ENCODE data around the gene ATP9B.

DNA sequence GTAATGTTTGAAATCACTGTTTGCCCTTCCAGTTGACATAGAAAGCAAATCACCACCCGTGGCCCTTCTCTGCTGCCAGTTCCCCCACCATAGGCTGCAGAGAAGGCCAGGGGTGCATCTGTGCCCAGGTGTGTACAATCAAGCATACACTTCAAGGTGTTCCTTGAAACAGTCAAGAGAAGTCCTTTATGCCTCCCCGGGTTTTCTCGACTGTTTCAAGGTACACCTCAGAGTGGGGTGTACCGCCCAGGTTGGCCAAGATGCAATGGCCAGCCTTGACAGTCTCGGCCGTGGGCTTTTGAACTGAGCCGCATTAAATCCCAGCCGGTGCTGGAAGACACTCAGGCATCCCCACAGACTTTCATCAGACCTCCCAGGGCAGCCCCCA is 21.0 kb upstream of the ATP9B start:
- TF ChIP-seq, protein P1, sequence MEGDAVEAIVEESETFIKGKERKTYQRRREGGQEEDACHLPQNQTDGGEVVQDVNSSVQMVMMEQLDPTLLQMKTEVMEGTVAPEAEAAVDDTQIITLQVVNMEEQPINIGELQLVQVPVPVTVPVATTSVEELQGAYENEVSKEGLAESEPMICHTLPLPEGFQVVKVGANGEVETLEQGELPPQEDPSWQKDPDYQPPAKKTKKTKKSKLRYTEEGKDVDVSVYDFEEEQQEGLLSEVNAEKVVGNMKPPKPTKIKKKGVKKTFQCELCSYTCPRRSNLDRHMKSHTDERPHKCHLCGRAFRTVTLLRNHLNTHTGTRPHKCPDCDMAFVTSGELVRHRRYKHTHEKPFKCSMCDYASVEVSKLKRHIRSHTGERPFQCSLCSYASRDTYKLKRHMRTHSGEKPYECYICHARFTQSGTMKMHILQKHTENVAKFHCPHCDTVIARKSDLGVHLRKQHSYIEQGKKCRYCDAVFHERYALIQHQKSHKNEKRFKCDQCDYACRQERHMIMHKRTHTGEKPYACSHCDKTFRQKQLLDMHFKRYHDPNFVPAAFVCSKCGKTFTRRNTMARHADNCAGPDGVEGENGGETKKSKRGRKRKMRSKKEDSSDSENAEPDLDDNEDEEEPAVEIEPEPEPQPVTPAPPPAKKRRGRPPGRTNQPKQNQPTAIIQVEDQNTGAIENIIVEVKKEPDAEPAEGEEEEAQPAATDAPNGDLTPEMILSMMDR (IDR thresholded peaks at IDR 0.05): no peak
- no peak for TF ChIP-seq POLR2A (IDR thresholded peaks at IDR 0.05)

Measured in right lobe of liver (tissue), 4 donors.